HUES48 (cell line): ENCODE results near the gene AP3B1.

Source experiments
- H3K27ac ChIP-seq: one replicate; pipeline ENCODE4 v1.7.0; 2013; ENCODE audit warnings: low read depth, low read length, inconsistent platforms
- H3K27me3 ChIP-seq: 2 replicates; pipeline ENCODE4 v1.6.1; 2013; ENCODE audit warnings: mild to moderate bottlenecking, low read length; ENCODE audit not compliant: control insufficient read depth, insufficient read depth
- H3K36me3 ChIP-seq: 2 replicates; pipeline ENCODE4 v1.6.1; 2013; ENCODE audit warnings: low read length; ENCODE audit not compliant: control insufficient read depth, insufficient read depth
- H3K4me1 ChIP-seq: 2 replicates; pipeline ENCODE4 v1.6.1; 2013; ENCODE audit warnings: mild to moderate bottlenecking, low read length; ENCODE audit not compliant: control insufficient read depth, insufficient read depth
- H3K4me3 ChIP-seq: 2 replicates; pipeline ENCODE4 v1.5.1; 2013; ENCODE audit warnings: mild to moderate bottlenecking, low read depth, low read length
- H3K9ac ChIP-seq: 2 replicates; pipeline ENCODE4 v1.6.1; 2013; ENCODE audit warnings: mild to moderate bottlenecking, low read depth, low read length, moderate library complexity
- H3K9me3 ChIP-seq: 2 replicates; pipeline ENCODE4 v1.6.1; 2013; ENCODE audit warnings: low read length; ENCODE audit not compliant: control insufficient read depth, insufficient read depth

Gene AP3B1

DNA sequence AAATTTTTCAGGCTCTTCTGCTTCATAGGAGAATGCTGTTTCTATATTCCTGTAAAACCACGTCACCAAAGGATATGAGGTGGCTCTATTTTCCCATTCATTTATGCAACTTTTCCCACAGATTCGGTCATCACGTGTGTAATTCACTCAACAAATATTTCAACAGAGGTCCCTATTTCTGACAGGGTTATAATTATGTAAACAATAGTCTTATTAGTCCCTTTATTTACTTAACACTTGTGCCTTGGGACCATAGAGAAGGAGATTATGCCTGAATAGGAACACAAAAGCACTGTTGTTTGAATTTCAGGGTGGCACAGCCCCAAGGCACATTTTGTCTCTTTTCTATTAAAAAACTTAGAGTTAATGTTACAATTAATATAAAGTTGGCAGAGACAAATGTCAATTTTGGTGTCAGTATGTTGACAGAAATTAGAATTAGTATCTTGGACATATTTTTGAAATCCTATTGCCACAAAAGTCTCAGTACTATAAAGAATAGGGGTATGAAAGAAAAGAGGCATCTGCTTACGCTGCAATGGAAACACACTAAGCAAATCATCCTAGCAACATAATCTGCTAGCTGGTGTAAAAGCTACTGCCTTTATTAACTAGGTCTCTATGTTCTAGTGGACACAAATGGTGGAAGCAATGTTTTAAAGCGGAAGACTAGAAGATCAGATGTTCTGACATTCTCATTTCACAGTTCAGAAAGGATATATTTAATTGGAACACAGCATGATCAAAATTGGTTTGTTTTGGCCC, 289.3 kb downstream of the AP3B1 start:
- Histone ChIP-seq H3K27me3 (no peaks in the 10 kb centered on the region), H3K4me3 (no peak overlapping the region), H3K9ac (no peak overlapping the region), H3K9me3 (no peaks in the 10 kb centered on the region), H3K4me1 (no peaks in the 10 kb centered on the region; the same call in 1 of the 2 replicates), H3K36me3 (no peaks in the 10 kb centered on the region), H3K27ac (no peak overlapping the region)

- no peaks in the 10 kb centered on the region for H3K9me3 ChIP-seq
- no peak overlapping the region for H3K27ac ChIP-seq
- H3K27me3 ChIP-seq: no peaks in the 10 kb centered on the region
Observed at GRCh38 chr5:78004559-78004958, 289.9 kb downstream of the AP3B1 start.

GRCh38 chr5:78003919-78004318, 290.6 kb downstream of the AP3B1 start:
- Histone ChIP-seq H3K9ac (no peak overlapping the region), H3K9me3 (no peaks in the 10 kb centered on the region), H3K4me1 (no peaks in the 10 kb centered on the region; the same call in none of the 2 replicates), H3K4me3 (no peak overlapping the region), H3K27me3 (no peaks in the 10 kb centered on the region), H3K36me3 (no peaks in the 10 kb centered on the region), H3K27ac (no peak overlapping the region)

More at GRCh38 chr5:78004559-78004958, 289.9 kb downstream of the AP3B1 start:
- no peaks in the 10 kb centered on the region for H3K36me3 ChIP-seq
- H3K4me1 ChIP-seq: no peaks in the 10 kb centered on the region; the same call in none of the 2 replicates
- no peak overlapping the region for H3K4me3 ChIP-seq
- H3K9ac ChIP-seq: no peak overlapping the region

DNA sequence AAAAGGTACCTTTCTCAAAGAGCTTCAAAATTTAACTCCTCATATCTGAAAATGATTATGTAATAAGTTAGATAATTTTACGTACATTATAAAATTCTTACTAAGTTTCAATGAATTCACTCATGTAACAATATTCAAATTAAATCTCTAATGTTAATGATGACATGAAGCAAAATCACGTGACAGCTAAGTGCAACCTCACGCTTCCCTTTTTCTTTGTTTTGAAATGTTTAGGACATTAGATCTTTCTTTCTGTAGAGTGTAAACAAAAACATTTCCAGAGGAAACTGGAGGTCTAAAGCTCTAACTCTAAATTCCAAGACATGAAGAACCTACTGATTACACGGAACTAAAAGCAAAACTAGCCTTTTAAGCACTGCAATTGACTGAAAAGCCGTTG, 291.0 kb downstream of the AP3B1 start:
- Histone ChIP-seq H3K9ac (no peak overlapping the region), H3K36me3 (no peaks in the 10 kb centered on the region), H3K4me1 (no peaks in the 10 kb centered on the region; the same call in none of the 2 replicates), H3K27ac (no peak overlapping the region), H3K27me3 (no peaks in the 10 kb centered on the region), H3K9me3 (no peaks in the 10 kb centered on the region), H3K4me3 (no peak overlapping the region)

GRCh38 chr5:78002690-78003089, 291.8 kb downstream of the AP3B1 start:
- Histone ChIP-seq H3K27ac (no peak overlapping the region), H3K4me3 (no peak overlapping the region), H3K9ac (no peak overlapping the region), H3K27me3 (no peaks in the 10 kb centered on the region), H3K9me3 (no peaks in the 10 kb centered on the region), H3K36me3 (no peaks in the 10 kb centered on the region), H3K4me1 (no peaks in the 10 kb centered on the region; the same call in none of the 2 replicates)

- H3K36me3 ChIP-seq: no peaks in the 10 kb centered on the region
- H3K27me3 ChIP-seq: 0 out of 2 replicates have a peak, but pooled peaks cover 5% of the 10 kb centered on the region
- no peak overlapping the region for H3K27ac ChIP-seq
- H3K4me1 ChIP-seq: no peaks in the 10 kb centered on the region; the same call in none of the 2 replicates
- no peaks in the 10 kb centered on the region for H3K9me3 ChIP-seq
- no peak overlapping the region for H3K4me3 ChIP-seq
- no peak overlapping the region for H3K9ac ChIP-seq
Observed at GRCh38 chr5:78001197-78001596, 293.3 kb downstream of the AP3B1 start.

DNA sequence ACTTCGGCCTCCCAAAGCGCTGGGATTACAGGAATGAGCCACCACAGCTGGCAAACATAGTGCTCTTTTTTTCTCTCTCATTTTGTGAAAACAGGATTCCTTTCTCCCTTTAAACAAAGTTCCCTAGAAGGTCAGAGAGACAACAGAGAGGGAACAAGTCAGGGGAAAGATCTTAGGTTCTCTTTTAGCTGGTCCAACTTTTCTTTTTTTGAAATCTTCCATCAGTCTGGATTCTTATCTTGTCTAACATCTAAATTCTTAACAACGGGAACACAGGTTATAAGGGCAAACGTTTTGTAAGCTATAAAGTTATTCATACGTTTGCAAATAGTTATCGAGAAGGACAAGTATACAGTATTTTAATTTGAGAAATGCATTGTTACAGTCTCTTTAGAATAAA, 294.3 kb downstream of the AP3B1 start:
- peaks cover 15% of the 10 kb centered on the region for H3K27me3 ChIP-seq
- H3K27ac ChIP-seq: no peak overlapping the region
- peaks cover 4% of the 10 kb centered on the region for H3K4me1 ChIP-seq
- H3K36me3 ChIP-seq: no peaks in the 10 kb centered on the region
- H3K9me3 ChIP-seq: no peaks in the 10 kb centered on the region
- no peak overlapping the region for H3K4me3 ChIP-seq
- H3K9ac ChIP-seq: no peak overlapping the region

DNA sequence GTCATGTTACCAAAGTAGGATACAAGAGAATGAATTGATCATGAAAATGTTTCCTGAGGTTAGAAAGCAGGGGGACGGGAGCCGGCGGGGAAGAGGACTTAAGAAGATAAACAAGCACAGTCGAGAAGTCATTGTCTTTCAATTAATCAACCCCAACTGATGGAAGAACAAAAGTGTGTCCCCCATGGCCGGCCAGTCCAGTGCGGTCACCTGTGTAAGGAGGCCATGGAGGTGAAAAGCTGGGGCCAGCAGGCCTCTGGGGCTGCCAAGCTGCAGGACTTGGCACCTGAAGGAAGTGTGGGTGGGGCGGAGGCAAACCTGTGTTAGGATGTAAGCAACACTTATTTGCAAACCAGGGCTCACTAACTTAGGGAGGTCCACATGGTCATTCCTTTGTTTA, 295.1 kb downstream of the AP3B1 start:
- H3K36me3 ChIP-seq: no peaks in the 10 kb centered on the region
- no peak overlapping the region for H3K9ac ChIP-seq
- no peaks in the 10 kb centered on the region for H3K9me3 ChIP-seq
- peaks cover 23% of the 10 kb centered on the region for H3K27me3 ChIP-seq
- peaks cover 4% of the 10 kb centered on the region for H3K4me1 ChIP-seq
- H3K27ac ChIP-seq: no peak overlapping the region
- no peak overlapping the region for H3K4me3 ChIP-seq

GRCh38 chr5:77996943-77997342, 297.6 kb downstream of the AP3B1 start:
- H3K9me3 ChIP-seq: no peaks in the 10 kb centered on the region
- no peak overlapping the region for H3K4me3 ChIP-seq
- no peak overlapping the region for H3K9ac ChIP-seq
- peaks cover 20% of the 10 kb centered on the region for H3K4me1 ChIP-seq
- peaks cover 43% of the 10 kb centered on the region for H3K27me3 ChIP-seq
- no peaks in the 10 kb centered on the region for H3K36me3 ChIP-seq
- H3K27ac ChIP-seq: no peak overlapping the region

- Histone ChIP-seq H3K4me1 (peaks cover 28% of the 10 kb centered on the region), H3K27ac (no peak overlapping the region), H3K4me3 (no peak overlapping the region), H3K36me3 (no peaks in the 10 kb centered on the region), H3K9me3 (no peaks in the 10 kb centered on the region), H3K9ac (no peak overlapping the region), H3K27me3 (peaks cover 43% of the 10 kb centered on the region)
Observed at GRCh38 chr5:77995793-77996409, 298.6 kb downstream of the AP3B1 start.

- Histone ChIP-seq H3K4me1 (peaks cover 37% of the 10 kb centered on the region), H3K9me3 (no peaks in the 10 kb centered on the region), H3K27me3 (peaks cover 43% of the 10 kb centered on the region), H3K36me3 (no peaks in the 10 kb centered on the region), H3K9ac (no peak overlapping the region), H3K4me3 (no peak overlapping the region), H3K27ac (no peak overlapping the region)
Observed at GRCh38 chr5:77994943-77995342, 299.6 kb downstream of the AP3B1 start.
